GM19395 (cell line): ENCODE data around the gene VARS2.

Experiments
- ATAC-seq: cut with Tn5 transposase; IDR thresholded peaks from one replicate; pipeline ENCODE4 v1.9.1; 2021; ENCODE audit warnings: mild to moderate bottlenecking, moderate library complexity; ENCODE audit not compliant: unreplicated experiment

The VARS2 gene

GRCh38 chr6:30884521-30885480, 29.2 kb upstream of the VARS2 start:
- ATAC-seq: no peak

- no peak for ATAC-seq
Observed at GRCh38 chr6:30885481-30885998, 28.5 kb upstream of the VARS2 start.

GRCh38 chr6:30885999-30886896, 27.8 kb upstream of the VARS2 start:
- ATAC-seq: no peak

- ATAC-seq: no peak
Observed at GRCh38 chr6:30886897-30887255, 27.2 kb upstream of the VARS2 start.

- no peak for ATAC-seq
Observed at GRCh38 chr6:30887901-30888815, 25.9 kb upstream of the VARS2 start.

GRCh38 chr6:30888816-30889495, 25.1 kb upstream of the VARS2 start:
- no peak for ATAC-seq

- no peak for ATAC-seq
Observed at GRCh38 chr6:30889496-30889885, 24.5 kb upstream of the VARS2 start.

- ATAC-seq: no peak
Observed at GRCh38 chr6:30889921-30890645, 24.0 kb upstream of the VARS2 start.

GRCh38 chr6:30890646-30891449, 23.2 kb upstream of the VARS2 start:
- no peak for ATAC-seq

- ATAC-seq: no peak
Observed at GRCh38 chr6:30891450-30891723, 22.7 kb upstream of the VARS2 start.

- no peak for ATAC-seq
Observed at GRCh38 chr6:30891816-30892538, 22.1 kb upstream of the VARS2 start.

GRCh38 chr6:30893001-30893591, 20.9 kb upstream of the VARS2 start:
- ATAC-seq: no peak

- ATAC-seq: no peak
Observed at GRCh38 chr6:30893666-30894065, 20.4 kb upstream of the VARS2 start.

- no peak for ATAC-seq
Observed at GRCh38 chr6:30894381-30894780, 19.7 kb upstream of the VARS2 start.

GRCh38 chr6:30894935-30895334, 19.1 kb upstream of the VARS2 start:
- no peak for ATAC-seq

GRCh38 chr6:30895343-30895742, 18.7 kb upstream of the VARS2 start:
- no peak for ATAC-seq

- ATAC-seq: no peak
Observed at GRCh38 chr6:30896541-30896940, 17.5 kb upstream of the VARS2 start.

GRCh38 chr6:30897882-30898281, 16.2 kb upstream of the VARS2 start:
- ATAC-seq: no peak
